ENCODE data around the gene TYMP.

The TYMP gene

GRCh38 chr22:50505776-50506610 lies 23.8 kb downstream of the TYMP start:
- no peak for DNase-seq (ENCODE audit: low read depth in 2 of 2)

- no peak for DNase-seq (ENCODE audit: low read depth in 2 of 2)
Observed at GRCh38 chr22:50505276-50505775, 24.5 kb downstream of the TYMP start.

GRCh38 chr22:50504369-50505211 lies 25.2 kb downstream of the TYMP start:
- no peak for DNase-seq (ENCODE audit: low read depth in 2 of 2)

GRCh38 chr22:50503475-50504145 lies 26.2 kb downstream of the TYMP start:
- DNase-seq (ENCODE audit: low read depth in 2 of 2), result no peak

GRCh38 chr22:50502628-50503474 lies 27.0 kb downstream of the TYMP start:
- no peak for DNase-seq (ENCODE audit: low read depth in 2 of 2)

- no peak for DNase-seq (ENCODE audit: low read depth in 2 of 2)
Observed at GRCh38 chr22:50502096-50502495, 27.7 kb downstream of the TYMP start.

- no peak for DNase-seq (ENCODE audit: low read depth in 2 of 2)
Observed at GRCh38 chr22:50500452-50500851, 29.4 kb downstream of the TYMP start.

- DNase-seq (ENCODE audit: low read depth in 2 of 2), result peak; percentile 39 to 62
Observed at GRCh38 chr22:50498322-50498890, 31.4 kb downstream of the TYMP start.

GRCh38 chr22:50497093-50497492 lies 32.7 kb downstream of the TYMP start:
- DNase-seq (ENCODE audit: low read depth in 2 of 2), result no peak

- DNase-seq (ENCODE audit: low read depth in 2 of 2), result no peak
Observed at GRCh38 chr22:50490531-50491308, 39.1 kb downstream of the TYMP start.

- no peak for DNase-seq (ENCODE audit: low read depth in 2 of 2)
Observed at GRCh38 chr22:50489363-50490243, 40.2 kb downstream of the TYMP start.

GRCh38 chr22:50488886-50489285 lies 40.9 kb downstream of the TYMP start:
- no peak for DNase-seq (ENCODE audit: low read depth in 2 of 2)

- DNase-seq (ENCODE audit: low read depth in 2 of 2), result no peak
Observed at GRCh38 chr22:50488006-50488677, 41.7 kb downstream of the TYMP start.

- no peak for DNase-seq (ENCODE audit: low read depth in 2 of 2)
Observed at GRCh38 chr22:50487290-50488005, 42.4 kb downstream of the TYMP start.

GRCh38 chr22:50486561-50487289 lies 43.1 kb downstream of the TYMP start, which contains the start of gene MIOX:
Gene MIOX, plus strand, starts transcription at chr22:50486859. Its CDS starts 39 bp downstream, at chr22:50486898.
- DNase-seq (ENCODE audit: low read depth in 2 of 2), result no peak

- no peak for DNase-seq (ENCODE audit: low read depth in 2 of 2)
Observed at GRCh38 chr22:50485221-50486131, 44.3 kb downstream of the TYMP start.
